GM19395 (cell line): ENCODE measurements around the gene PLAGL1.

Experiments
- ATAC-seq: cut with Tn5 transposase; IDR thresholded peaks from one replicate; pipeline ENCODE4 v1.9.1; 2021; ENCODE audit warnings: mild to moderate bottlenecking, moderate library complexity; ENCODE audit not compliant: unreplicated experiment

Gene PLAGL1

DNA sequence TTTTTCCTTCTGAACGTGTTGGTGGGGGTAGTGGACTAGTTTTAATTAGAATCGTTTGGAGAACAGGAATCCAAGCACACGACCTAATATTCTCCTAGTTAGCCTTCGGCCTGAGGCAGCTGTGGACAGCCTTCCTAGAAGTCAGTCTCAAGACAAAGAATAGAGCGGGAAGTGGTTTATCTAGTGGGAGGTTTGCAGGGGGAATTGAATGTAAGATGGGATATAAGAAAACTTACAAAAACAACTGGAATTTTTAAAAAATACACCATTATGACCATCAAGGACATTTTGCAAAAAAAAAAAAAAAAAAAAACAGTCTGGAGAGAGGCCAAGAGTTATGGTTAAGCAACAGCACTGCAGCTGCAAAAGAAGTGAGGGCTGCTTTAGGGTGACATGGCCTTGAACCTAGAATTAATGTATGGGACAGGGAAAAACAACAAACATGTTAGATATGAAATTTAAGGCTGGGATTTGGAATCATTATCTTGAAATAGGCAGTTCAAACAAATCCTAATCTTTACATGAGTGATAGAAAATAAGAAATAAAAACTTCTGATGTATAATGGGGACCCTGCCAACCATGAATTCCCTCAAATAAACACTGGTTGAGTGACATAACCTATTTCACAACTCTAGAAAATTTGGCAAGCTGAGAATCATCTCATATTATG, 40.2 kb downstream of the PLAGL1 start:
- ATAC-seq, result no peak

DNA sequence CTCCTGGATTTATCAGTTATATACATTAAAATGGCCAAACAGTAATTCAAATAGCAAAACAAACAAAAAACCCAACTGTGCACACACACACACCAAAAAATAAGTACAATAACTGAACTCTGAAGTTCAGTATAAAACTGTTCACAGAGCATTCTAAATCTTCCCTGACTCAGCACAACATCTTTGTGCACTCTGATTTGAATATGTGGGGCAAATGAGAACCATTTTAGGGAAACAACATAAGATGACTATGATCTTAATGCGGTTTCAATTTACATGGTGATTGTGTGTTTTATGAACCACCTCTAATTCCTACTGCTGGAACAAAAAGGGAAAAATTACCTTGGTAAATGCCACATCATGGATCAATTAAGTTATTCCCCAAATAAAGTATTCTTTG, 41.7 kb downstream of the PLAGL1 start:
- ATAC-seq, result no peak

DNA sequence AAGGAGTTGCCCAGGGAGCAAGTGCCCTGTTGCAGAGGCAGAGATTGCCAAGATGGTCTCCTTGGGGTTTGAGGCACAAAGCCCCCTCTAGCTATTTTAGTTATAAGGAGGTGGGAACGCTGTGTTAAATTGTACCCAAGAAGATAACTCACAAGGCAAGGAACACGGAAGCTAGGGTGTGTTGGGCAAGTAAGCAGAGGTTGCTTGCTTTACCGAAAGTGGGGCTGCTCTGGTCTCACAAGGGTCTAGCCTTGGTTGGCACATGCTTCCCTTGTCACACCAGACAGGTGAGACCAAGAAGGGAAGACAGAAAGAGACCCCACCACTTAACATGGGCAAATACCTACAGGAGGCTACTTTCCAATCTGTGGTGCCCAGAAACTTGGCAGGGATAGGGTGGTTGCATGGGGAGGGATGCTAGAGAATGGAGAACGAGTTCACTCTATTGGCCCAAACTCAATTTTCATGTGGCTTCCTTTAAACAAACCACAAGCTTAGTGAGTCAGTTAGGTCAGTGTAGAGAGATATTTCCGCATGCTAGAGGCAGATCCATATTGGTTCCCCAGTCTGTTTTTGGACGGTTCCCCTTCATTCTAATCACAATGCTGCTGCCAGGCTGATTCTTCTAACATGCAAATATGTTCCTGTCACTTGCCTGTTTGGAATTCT, 42.4 kb downstream of the PLAGL1 start:
- ATAC-seq, result no peak

DNA sequence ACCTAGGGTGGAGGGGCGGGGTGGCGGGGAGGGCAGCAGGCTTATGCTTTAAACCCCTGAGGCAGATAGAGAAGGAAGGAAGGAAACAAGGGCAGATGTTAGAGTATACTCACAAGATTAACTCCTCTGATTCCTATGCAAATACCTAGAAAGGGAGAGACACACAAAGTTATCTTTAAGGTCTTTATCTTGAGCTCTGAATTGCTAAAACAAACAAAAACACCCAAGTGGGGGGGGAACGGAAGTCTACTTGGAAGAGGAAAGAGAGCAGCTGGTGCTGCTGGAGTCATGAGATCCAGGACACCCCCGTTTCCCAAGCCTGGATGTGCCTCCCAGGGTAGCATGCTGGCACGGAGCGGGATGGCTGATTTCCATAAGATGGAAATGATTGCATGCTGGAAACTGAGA, 43.4 kb downstream of the PLAGL1 start:
- no peak for ATAC-seq

DNA sequence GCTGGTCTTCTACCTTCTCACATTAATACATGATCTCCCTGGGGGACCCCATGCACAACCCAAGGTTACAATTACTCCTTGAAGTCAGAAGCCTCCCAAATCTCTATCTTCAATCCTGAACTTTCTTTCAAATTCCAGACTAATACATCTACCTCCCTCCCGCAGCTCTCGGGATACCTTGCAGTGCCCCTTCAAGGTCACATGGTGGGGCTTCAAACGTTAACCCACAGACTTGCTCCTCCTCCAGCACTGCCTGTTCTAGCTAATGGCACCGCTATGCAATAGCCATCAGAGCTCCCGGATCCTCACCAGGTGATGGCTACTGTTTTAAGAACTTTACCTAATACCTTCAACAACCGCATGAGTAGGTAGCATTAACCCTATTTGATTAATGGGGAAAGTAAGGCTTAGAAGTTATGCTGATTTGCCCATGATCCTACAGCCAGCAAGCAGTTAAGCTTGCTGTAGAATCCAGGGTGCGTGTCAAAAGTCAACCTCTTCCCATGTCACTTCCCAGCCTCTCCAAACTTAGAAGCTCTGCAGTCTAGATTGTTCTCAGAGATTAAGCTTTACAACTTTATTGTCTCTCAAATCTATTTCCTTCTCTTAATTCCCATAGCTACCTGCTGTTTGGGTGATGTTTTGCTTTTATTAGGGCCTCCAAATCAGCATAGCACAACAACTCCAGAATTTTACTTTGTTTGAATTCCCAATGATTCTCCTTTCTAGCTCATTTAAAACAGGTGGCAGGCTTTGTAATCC, 44.7 kb downstream of the PLAGL1 start:
- no peak for ATAC-seq

DNA sequence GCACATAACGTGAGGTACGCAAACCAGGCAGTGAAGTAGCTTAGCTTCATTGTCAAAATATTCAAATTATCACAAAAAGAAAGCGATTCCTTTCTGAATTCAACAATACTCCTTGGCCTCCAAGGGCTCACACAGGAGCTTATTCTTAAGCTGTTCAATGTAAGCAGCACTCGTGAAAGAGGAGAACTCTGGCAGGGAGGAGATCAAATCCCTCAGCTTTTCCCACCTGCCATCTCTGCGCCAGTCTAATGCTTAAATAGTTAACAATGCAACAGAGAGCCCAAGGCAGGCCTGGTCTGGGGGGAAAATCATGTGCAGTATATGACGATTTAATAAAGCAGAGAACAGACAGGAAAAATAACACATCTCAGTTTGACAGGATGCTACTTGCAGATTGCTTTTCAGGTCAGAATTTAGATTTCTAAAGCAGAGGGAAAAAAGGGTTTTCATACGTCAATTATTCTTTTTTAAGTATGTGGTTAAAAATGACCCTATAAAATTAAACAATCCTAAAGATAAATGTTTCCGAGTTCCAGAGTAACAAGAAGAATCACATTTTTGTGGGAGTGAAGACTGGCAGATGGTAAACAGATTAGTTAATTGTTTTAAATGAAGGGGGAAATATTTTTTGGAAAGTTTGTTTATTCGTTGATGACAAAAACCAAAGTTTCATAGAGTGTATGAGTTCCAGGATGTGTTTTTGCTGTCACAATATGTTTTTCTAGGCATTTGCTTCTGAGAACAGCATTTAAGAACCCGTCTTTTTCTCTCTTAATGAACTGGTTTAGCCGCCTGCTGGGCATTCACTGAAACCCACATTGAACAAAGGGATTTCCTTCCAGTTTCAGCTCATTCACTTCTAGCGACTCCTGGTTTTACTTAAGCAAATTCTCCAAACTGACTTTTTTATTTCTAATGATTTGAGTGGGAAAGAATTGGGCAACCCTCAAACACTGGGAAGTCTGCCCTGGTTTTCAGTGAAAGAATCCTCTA, 45.9 kb downstream of the PLAGL1 start:
- no peak for ATAC-seq

DNA sequence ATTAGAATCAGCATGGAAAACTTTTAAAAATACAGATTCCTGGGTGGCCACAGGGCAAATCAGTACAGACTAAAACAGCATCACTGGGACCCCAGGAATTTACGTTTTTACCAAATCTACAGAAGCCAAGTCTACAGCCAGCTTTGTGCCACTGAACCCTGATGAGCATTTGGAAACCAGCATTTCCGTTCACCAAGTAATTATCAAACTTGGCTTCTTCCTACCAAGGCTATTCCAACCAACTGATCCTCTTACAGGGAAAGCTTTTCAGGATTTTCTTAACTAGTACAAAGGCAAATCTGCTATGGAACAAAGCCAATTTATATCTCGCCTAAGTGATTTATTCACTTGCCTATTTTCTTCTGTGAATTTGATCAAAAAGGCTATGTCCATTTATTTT, 47.0 kb downstream of the PLAGL1 start:
- ATAC-seq, result no peak

DNA sequence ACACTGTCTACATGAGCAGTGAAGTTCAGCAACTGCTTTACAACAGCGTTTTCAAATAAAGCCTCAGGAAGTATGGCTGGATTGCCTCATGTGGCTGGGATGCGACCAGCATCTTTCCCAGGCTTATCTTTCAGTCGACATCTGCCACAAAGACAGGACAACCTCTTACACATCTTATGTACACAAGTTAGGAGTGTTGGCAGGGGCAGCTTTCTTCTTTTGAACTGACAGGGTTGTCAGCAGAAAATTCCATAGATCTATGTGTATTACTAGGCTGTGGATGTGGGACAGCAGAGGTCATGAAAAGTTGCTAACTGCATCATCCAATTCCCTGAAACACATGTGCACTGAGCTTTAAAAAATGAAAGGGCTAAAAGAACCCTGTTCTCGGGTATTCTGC, 48.1 kb downstream of the PLAGL1 start:
- ATAC-seq, result no peak

DNA sequence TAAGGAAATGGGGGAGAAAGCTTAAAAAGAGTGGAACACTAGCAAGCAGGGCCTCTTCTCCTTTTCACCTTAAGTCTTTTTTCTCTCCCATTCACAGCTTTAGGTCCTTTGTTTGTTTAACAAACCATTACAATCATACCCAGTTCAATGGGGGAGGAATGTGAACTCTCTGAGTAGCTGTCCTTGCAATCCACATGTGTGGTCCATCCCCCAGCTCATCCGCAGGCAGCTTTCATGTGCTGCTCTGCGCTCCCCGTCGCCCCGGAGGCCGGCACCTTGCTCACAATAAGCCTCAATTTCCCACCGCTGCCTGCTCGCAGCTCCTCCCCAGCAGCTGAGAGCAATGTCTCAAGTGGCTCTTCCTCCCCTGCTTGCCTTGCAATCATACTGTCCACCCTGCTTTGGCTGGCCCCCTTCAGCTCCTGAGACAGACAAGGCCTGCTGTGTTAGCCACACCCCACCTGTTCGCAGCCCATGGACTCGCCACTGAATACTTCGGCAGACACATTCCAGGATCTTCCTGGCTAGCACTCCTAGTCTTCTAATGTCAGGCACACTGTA, 49.1 kb downstream of the PLAGL1 start:
- no peak for ATAC-seq

DNA sequence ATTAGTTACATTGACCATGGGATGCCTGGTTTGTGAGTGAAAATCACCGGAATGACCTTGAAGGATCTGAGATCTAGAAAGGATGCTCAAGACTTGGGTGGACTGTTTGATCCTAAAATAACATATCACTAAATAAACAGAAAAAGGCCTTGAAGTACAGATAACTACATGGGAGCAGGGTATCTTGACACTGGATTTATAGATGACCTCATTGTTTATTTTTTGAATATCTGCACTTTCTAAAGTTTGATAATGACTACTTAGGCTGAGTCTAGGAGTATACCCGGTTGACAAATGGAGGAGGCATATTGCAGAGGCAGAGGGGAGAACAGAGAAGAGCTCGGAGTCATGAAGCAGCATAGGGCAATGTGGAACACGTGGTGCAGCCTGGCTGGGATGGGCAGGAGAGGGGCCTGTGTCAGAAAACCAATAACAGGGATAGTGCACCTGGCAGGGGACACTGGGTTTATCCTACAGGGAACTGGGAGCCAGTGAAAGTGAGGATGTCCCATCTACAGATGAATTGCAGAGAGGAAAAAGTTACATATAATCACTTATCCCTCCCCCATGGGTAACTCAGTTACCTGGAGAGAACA, 50.3 kb downstream of the PLAGL1 start:
- no peak for ATAC-seq

DNA sequence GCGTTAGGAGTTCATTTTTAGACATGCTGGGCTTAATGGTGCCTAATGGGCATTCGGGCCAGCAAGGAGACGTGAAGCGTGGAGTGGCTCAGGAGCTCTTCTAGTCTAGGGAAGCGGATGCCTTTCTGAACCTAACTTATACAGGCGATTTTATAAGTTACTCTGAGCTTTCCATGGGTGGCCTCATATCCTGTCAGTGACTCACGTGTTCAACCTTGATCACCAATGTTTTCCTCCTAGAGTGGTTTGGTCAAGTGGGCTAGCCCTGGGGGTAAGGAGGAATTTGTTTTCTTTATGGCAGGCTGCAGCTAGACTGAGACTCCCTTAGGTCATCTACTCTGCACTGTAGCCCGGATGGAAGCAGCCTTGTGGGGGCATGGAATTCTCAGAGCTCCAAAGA, 52.1 kb downstream of the PLAGL1 start:
- no peak for ATAC-seq

DNA sequence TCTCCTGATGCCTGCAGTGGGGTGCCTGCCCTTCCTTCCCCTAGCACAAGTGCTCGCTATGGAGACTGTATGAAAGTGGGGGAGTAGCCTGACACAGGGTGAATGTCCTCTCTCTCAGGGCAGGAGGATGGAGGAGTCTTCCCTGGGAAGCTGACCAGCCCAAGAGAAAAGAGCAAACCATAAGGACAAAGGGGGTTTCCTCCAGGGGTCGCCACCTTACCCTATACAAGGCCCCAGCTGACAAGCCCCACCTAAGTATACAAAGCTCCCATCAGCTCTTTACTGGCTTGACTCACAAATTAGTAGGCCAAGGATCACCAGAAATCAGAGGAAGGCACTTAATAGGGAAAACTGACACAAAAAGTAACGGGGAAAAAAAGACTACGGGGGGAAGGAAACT, 54.1 kb downstream of the PLAGL1 start:
- no peak for ATAC-seq

DNA sequence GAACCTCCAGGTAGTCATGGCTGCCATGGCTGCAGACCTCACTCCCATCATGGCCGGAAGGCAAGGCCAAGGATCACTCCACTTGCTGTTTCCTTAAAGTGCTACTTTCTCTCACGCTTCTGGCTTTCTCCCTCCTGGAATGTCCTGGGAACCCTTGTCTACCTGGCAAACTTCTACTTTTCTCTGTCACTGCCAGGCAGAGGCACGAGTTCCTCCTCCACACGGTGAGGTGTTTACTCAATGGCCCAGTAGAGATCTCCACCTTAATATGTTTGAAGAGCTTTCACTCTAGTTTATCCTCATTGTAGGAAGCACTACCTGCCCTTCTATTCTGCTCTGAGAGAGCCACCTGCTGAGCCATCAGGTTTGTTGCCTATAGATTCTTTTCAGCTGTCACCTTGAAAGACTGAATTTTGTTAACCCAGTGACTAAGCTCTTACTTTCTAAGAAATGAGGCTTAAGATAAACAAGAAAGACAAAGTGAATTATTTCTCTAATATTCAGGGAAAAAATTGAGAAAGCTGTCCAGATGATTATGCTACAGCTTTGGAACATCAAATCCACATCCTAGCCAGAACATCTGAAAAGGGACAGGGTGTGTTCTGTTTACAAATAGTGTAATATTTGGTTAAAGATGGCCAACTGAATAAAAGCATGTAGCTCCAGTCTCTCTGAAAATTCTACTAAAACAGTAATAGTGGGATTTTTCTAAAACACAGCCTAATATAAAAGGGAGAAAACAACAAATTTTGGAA, 54.9 kb downstream of the PLAGL1 start:
- ATAC-seq, result no peak

DNA sequence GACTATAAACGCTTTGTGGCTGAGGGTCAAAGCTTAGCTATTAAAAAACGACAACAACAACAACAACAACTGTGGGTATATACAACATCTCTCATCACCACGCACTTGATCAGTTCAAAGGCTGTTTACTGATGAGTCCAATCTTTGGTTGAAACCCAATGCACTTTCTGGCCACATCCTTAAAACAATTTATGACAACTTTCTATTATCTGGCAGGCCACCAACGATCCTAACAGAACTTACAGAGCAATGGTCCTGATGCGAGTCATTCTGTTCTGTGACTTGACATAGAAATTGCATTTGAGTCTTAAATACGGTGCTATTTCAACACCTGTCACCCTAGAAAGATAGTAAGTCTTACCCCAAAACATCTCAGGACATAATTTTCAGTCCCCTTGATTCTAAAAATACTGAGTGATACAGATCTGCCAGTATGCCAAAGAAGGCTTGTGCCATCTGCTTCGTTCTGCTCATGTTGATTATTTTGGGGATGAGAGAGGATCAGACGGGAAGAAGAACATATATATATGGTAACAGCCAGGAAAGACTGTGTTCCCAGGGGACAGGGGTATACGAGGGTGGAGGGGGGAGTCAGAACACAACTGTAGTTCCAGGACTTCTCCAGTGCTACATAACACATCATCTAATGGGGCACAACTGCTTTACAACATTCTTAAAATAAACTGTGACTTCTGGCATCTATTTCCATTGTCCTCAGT, 55.8 kb downstream of the PLAGL1 start:
- ATAC-seq, result no peak

DNA sequence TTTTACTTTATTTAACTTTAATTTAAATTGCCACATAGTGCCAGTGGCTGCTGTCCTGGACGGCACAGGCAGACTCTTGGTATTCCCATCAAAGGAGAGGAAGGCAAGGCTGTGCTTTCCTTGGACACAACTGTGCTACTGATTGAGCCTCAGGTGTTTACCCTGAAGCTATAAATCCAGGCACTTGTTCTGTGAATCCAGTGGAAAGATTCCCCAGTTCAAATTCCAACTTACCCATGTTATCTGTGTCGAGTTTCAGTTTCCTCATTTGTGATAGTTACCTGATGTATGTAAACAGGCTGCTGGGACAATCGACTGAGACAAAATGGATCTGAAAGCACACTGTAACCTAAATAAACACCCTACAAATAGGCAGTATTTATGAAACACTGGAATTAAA, 57.2 kb downstream of the PLAGL1 start:
- ATAC-seq, result no peak

DNA sequence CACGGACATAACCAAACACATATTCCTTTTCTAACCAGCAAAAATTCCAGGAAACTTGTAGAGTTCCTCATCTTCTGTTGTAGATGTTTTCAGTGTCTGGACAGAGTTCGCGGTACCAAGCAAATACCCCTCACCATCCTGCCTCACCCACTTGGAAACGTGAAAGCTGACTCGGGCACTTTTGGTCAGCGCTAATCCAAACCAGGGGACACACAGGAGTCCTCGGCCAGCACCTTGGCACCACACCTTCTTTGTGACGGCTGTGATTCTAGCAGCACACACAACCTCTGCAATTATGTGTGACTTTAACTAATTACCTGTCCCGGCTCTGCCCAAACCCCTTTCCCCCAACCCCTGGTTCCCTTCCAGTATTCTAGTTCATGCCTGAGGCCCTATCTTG, 58.1 kb downstream of the PLAGL1 start:
- ATAC-seq, result no peak

DNA sequence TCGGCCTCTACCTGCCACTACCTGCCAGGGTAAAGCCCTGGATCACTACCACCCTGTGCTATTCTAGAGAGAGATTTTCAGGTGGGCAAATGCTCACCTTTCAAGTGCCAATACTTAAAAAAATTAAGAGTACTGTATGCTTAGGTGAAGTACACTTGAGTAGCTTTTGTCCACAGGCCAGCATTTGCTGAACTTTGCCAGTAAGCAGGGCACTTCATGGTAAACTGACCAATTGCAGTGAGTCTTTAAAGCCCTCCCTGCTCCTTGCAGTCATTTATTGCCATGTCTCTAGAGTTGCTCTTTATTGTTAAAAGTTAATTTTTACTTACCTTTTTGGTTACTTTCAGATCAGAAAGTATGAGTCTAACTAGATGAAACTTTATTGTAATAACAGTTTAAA, 58.5 kb downstream of the PLAGL1 start:
- no peak for ATAC-seq

DNA sequence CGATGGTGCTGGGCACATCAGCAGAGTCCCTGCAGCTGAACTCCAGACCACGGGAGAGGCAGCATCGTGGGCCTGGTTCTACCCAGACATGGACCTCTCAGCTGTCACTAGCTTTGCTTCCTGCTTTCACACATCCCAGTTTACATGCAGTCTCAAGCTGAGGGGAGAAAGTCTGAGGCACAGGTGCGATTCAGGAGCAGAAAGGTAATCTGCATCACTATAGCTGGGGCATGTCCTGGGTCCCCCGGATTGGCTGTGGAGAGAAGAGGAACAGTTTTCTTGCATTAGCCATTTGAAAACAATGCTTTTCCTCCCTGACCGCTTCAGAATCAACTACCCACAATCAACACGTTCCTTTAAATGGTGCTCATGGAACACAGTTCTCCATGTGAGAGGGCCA, 59.9 kb downstream of the PLAGL1 start:
- no peak for ATAC-seq
